Fibroblast of skin of back (primary cell): ENCODE measurements around the gene SAP25. TPM values are rescaled to one million over a fixed set of nuclear protein-coding genes. Genes with fewer than 3 reads are reported as not detected.

Source experiments
- DNase-seq: peaks from one replicate; pipeline ENCODE4 v3.0.0-alpha.2; 2013
- polyA plus RNA-seq, 2 experiments: library from polyadenylated mRNA; unstranded; fragments of 120-200 nt; gene quantifications; one replicate each; pipeline ENCODE4 v1.2.1, GENCODE V29; 2013; ENCODE audit not compliant: insufficient read length in 2 of 2

The SAP25 gene
- polyA plus RNA-seq (2013, experiment 1 of 2; ENCODE audit: insufficient read length) = 1.6 TPM
- polyA plus RNA-seq (2013, experiment 2 of 2; ENCODE audit: insufficient read length) = 0.69 TPM

DNA sequence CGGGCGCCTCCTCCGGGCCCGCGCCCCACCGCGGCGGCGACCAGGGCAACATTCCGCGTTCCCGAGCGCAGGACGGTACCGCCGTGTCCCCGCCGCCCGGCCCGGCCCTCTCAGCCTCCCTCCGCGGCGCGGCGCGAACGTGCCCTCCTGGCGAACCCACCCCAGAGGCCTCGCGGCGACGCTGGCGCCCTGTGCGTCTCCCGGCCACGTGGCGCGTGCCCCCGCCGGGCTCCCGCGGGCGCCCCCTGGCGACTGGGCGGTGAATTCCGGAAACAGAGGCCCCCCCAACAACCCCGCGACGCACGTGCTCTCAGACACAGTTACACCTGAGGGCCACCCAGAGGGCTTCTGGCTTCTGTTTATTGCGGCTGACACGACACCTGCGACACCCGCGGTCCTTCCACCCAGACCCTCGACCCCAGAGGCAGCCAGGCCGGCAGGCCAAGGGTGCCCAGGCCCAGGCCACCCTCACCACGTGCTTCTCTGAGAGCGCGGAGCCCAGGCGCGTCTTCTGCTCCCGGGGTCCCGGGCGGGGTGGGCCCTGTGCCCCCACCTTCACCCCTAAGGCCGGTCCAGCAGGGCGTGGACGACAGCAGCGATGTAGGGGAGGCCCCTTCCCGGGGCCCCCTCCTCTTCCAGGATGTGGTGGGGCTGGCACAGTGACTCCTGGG is at the start of gene SAP25:
TSS of gene SAP25 (minus strand) at position 210 of the 671 bp plus-strand sequence. CDS start at position 52, 158 bp downstream.
- DNase-seq = no peak

DNA sequence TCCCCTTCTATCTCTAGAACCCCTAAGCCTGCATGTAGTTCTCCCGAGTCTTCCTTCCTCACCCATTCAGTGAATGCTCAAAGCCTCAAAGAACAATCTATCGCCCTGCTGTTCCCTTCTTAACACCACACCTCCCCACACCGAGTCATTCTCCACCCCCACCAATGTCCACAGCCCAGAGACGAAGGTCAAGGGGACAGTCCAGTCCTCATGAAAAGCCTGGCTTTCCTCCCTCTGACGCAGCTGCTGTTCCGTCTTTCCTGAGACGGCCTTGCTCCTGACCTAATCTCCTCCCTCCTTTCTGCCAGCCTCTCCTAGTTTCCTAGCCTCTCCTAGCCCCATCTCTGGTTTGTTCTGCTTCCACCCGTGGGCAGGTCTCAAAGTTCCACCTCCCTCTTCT is 47.9 kb upstream of the SAP25 start:
- no peak for DNase-seq

- no peak for DNase-seq
These were observed 47.1 kb upstream of the SAP25 start for GRCh38 chr7:100620804-100621203.

DNA sequence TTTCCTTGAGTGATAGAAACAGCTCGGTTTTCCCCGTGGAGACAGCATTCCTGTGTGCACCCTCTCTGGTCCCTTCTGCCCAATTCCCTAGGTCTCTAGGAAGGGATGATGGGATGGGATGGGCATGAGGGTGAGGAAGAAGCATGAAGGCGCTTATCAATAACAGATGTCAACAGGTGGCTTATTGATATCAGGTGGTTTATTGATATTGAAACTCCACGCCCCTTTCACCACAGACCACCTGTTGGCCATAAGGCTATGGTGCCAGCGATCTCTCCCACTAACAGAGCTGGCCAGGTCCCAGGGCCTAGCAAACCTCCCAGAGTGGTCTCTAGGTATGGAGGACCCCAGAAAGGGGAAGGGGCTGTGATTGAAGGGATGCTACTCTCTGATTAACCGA is 46.5 kb upstream of the SAP25 start:
- DNase-seq = no peak

GRCh38 chr7:100614308-100614861 is 40.7 kb upstream of the SAP25 start:
- DNase-seq = no peak

DNA sequence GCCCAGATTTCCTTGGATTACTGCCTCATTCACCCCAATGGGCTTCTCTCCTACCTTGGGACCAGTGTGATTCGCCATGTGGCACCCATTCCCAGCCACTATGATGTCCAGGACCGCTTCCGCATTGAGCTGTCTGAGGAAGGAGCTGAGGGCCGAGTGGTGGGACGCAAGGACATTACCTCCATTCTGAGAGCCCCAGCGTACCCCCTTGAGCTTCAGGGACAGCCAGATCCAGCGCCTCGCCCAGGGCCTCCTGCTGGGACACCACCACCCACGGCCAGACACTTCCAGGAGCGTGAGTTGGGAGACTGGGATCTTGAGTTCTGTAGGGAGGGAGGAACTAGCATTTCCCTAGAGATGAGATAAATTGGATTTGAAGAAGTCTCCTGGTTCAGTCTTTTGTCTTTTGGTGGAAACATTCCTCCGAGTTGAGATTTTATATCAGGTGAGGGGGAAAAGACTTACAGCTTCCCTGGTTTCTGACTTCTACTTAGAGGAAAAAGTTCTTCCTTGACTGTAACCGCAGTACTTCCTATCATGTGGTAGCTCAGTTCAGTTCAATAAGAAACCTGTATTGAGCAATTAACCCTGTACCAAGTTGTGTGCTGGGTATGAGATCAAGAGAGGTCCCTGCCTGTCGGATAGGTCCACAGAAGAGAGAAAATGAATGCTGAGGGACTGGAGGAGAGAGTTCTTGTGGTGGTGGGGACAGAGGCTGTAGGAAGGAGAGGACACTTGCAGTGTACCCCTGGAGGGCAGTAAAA is 39.9 kb upstream of the SAP25 start:
- no peak for DNase-seq

DNA sequence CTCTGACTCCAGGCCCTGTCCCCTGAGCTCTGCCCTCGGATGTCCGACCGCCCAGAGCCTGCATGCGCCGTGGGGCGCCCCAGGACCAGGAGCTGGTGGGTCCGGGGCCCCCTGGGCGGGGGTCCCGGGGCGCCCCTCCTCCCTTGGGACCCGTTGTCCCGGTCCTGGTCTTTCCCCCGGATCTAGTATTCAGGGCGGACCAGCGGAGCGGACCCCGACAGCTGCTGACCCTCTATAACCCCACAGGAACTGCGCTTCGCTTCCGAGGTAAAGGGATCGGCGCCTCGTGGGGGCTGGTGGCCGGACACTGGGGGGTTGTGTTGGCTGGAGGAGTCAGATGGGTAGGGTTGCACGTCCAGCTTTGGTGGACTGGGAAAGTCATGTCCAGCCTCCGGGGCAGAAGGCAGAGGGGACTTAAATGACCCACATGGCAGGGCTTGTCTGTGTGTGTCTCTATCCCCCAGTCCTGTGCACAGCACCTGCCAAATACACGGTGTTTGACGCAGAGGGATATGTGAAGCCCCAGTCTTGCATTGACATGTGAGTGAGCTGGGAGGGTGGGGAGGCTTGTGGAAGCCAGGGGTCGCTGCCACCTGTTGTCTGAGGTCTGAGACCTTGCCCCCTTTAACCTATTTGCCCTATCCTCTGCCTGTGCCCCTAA is 39.2 kb upstream of the SAP25 start:
- DNase-seq = no peak

DNA sequence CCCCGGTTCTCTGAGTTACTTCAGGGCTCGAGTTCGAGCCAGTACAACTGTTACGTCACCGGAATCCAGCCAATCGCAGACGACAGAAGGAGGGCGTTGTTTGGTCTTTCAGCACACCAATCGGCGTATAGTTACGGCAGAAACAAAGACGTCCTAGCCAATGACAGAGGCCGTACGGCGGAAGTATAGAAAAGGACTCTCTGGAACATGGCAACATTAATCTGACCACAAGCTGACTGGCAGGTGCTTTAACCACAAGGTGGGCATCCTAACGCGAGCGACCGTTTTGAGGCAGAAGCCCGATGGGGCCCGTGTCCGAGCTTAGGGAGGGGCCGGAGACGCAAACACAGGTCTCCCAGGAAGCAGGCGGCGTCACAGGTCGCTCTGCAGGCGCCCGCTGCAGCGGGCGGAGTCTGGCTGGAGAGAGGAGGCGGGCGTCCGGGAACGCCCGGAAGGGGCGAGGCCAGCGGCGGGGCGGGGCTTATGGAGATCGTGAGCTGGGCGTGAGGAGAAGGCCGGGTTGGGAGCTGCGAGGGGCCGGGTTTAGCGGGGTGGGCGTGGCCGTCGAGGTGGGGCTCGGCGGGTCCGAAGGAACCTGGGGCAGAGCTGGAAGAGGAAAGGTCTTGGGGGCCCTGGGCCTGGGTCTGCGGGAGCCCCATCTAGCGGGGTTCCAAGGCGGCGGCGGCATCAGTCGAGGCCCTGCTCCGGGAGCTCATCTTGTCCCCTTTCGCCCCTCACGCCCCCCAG is 38.5 kb upstream of the SAP25 start, which contains the start of gene MOSPD3:
TSS of gene MOSPD3 (plus strand) at position 558 of the 747 bp plus-strand sequence. CDS start 252 bp downstream, outside the sequence.
- DNase-seq = peak; percentile 100

- no peak for DNase-seq
These were observed 36.3 kb upstream of the SAP25 start for GRCh38 chr7:100609958-100610357.

GRCh38 chr7:100607111-100607510 is 33.4 kb upstream of the SAP25 start:
- DNase-seq = no peak

DNA sequence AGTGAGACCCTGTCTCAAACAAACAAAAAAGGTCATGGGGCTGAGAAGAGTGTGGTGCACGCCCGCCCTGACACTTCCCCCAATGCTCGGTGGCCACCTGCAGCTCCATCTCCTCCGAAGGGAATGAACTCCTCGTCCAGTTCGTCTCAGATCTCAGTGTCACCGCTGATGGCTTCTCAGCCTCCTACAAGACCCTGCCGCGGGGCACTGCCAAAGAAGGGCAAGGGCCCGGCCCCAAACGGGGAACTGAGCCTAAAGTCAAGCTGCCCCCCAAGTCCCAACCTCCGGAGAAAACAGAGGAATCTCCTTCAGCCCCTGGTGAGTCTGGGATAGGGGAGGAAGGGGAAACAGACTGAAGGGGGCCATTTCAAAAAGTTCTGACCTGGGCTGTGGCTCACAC is 32.6 kb upstream of the SAP25 start:
- DNase-seq = no peak

- DNase-seq = no peak
These were observed 31.5 kb upstream of the SAP25 start for GRCh38 chr7:100604976-100605911.

DNA sequence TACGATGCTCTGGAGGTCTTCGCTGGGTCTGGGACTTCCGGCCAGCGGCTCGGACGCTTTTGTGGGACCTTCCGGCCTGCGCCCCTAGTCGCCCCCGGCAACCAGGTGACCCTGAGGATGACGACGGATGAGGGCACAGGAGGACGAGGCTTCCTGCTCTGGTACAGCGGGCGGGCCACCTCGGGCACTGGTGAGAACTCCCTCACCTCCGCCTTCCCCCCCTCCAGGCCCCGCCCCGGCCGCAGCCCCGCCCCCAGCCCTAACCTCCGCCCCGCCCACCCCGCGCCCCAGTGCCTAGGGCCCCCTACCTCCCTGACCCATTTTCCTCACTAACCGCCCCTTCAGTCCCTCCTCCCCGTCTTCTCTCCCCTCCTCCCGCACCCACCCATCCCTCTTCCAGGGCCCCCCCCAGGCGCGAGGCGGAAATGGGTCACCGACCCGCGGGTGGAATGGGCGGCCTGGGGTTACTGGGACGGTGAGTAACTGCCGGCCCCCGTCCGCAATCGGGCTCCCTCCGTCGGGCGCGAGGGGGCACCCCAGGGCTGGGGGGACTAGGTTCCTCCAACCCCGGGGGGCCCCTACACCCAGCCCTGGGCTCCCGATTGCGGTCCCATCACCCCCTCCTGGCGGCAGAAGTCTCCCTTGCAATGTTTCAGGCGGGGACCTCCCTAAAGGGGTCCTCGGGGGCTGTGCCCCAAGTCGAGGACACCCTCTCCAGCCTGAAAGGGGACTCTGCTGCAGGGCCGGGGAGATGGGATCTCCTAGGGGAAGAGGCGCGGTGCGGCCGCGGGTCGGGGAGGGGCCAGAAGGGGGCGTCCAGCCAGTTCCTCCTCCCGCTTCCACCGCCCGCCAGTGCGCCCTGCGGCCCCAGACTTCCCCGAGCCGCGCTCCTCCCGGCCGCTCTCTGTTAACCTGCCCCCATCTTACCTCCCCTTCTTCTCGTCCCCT is 30.6 kb upstream of the SAP25 start:
- peak; percentile 84 for DNase-seq

GRCh38 chr7:100603726-100604027 is 30.0 kb upstream of the SAP25 start:
- DNase-seq = peak; percentile 55

DNA sequence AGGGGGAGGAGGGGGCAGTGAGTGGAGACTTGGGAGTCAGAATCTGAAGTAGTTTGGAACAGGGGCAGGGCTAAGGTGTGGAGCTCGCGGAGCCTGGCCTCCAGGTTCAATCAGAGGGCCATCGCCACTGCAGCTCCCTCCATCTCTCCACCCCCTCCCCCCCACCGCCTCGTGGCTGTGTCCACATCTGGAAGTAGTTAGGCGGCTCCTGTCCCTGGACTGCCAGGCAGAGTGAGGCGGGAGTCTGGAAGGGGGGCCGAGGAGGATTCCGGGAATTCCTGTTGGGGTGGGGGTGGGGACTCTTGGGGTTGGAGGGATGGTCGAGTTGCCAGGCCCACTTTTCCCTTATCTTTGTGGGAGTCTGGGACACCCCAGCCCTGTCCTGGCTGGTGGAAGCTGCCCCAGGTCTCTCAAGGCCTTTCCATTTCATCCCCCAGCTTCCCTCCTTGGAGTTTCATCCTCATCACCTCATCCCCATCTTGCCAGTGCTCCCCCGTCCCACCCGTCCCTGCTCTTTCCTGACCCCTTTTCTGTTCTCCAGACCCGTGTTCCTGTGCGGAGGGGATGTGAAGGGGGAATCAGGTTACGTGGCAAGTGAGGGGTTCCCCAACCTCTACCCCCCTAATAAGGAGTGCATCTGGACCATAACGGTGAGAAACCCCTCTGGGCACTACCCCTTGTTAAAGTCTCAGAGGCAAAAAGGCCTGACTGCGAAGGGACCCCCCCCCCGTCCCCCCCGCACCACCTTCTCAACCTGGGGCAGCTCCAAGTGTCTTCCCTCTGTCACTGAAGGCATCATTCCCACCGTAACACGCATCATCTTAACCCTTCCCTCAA is 29.4 kb upstream of the SAP25 start:
- peak; percentile 95 for DNase-seq

- DNase-seq = no peak
These were observed 27.0 kb upstream of the SAP25 start for GRCh38 chr7:100600730-100601038.

DNA sequence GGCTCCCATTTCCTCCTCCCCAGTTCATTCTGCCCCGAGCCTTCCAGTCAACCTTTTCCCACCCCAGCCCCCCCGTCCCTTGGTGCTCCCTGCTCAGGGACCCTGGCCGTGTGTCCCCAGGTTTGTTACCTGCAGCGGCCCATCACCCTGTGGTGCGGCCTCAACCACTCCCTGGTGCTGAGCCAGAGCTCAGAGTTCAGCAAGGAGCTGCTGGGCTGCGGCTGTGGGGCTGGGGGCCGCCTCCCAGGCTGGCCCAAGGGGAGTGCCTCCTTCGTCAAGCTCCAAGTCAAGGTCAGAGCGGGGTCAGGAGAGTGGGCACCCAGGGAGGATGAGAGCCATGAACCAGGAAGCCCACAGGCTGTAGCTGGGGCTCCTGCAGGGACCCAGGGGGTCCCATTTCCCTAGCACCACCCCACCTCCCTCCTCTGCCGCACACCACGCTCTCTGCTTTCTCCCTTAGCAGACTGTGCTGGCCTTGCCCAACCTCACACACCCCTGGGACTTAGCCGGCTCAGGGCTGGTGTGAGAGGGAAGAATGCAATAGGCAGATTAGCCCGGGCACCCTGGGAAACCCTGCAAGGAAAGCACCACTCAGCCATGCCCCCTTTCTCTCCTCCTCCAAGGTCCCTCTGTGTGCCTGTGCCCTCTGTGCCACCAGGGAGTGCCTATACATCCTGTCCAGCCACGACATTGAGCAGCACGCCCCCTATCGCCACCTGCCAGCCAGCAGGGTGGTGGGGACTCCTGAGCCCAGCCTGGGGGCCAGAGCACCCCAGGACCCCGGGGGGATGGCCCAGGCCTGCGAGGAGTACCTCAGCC is 26.4 kb upstream of the SAP25 start:
- DNase-seq = no peak

GRCh38 chr7:100598425-100598824 is 24.7 kb upstream of the SAP25 start:
- DNase-seq = no peak
